K562 treated with DMSO at 1 percent for 48 hours (cell line): ENCODE results near the gene LCOR. TPM values are rescaled to one million over a fixed set of nuclear protein-coding genes. Genes with fewer than 3 reads are reported as not detected.

ENCODE experiments used
- total RNA-seq: library from RNA; unstranded; fragments of 300-600 nt; gene quantifications from 2 replicates; pipeline ENCODE4 v1.2.3, GENCODE V29; 2022; ENCODE audit warnings: low replicate concordance; ENCODE audit errors: extremely low read depth

LCOR gene
- total RNA-seq: not detected in 2 replicates

DNA sequence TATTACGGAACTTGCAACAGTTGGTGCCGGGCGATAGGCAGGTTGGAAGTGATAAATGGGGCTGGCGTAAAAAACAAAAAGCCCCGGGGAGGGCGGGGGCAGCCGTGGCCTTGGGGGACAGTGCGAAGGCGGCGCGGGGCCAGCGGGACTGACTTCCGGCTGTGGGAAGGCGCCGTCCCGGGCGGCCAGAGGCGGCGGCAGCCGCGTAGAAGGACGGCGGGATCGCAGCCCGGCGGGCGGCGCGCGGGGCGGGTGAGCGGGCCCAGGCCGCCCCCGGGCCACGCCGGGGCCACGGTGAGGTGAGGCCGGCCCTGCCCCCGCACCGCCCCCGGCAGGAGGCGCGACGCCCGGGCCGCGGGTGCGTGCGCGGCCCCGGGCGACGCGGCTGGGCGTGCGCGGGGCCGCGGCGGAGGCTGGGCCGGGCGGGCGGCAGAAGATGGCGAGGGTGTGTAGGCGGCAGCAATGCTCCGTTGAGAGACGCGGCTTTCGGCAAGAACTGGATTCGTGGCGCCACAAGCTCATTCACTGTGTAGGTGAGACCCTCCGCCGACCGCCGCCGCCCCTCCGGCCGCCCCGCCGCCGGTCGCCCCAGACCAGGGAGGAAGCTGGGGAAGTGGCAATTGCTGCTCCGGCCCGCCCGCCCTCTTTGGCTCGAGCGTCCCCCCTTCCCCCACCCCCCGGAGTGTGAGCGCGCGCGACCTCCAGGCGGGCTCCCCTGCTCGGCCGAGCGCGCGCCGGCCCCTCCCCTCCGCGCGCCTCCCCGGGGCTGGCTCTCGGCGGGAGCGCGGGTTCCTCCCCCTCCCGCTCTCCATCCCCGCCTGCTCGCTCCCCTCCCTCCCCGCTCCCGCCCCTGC lies at the start of gene LCOR:
LCOR (plus strand) TSS at position 432 of the 854 bp plus-strand sequence. CDS start 116,760 bp downstream, outside the sequence.

Other genes with a start within 250 kb of the LCOR start
- not detected in 2 replicates for gene TM9SF3, start 245.3 kb upstream of the LCOR start, total RNA-seq
- gene PIK3AP1, start 111.8 kb upstream of the LCOR start, total RNA-seq: not detected in 2 replicates